ENCODE results near the gene GPATCH4.

GRCh38 chr1:156646738-156647211 lies 45.5 kb upstream of the GPATCH4 start:
- TF ChIP-seq CTCF (IDR thresholded peaks at IDR 0.05) (no peak), POLR2A (IDR thresholded peaks at IDR 0.05) (no peak)
